Karpas-422 (cell line): ENCODE measurements around the gene C16orf78. TPM values are rescaled to one million over a fixed set of nuclear protein-coding genes. Genes with fewer than 3 reads are reported as not detected.

Experiments
- DNase-seq: peaks from one replicate; pipeline ENCODE4 v3.0.0-alpha.2; 2015
- H2AFZ ChIP-seq: fragments of 200-600 bp; sonication (generic); 2 replicates; pipeline ENCODE4 v1.6.1; 2014; ENCODE audit warnings: antibody characterized with exemption, low read length, mixed read lengths
- H3K27ac ChIP-seq: fragments of 200-600 bp; sonication (generic); 2 replicates; pipeline ENCODE4 v1.5.1; 2014; ENCODE audit warnings: mild to moderate bottlenecking, low read length, moderate library complexity
- H3K27me3 ChIP-seq: fragments of 200-600 bp; sonication (generic); 2 replicates; pipeline ENCODE4 v1.6.1; 2014; ENCODE audit warnings: low read length, mixed read lengths
- H3K36me3 ChIP-seq: fragments of 200-600 bp; sonication (generic); 2 replicates; pipeline ENCODE4 v1.6.1; 2014; ENCODE audit warnings: low read length, mixed read lengths; ENCODE audit not compliant: insufficient read depth
- H3K4me1 ChIP-seq: fragments of 200-600 bp; sonication (generic); 2 replicates; pipeline ENCODE4 v1.6.1; 2014; ENCODE audit warnings: mild to moderate bottlenecking, low read length, mixed read lengths
- H3K4me2 ChIP-seq: fragments of 200-600 bp; sonication (generic); 2 replicates; pipeline ENCODE4 v1.6.1; 2014; ENCODE audit warnings: low read length, low read depth, mild to moderate bottlenecking; ENCODE audit not compliant: poor library complexity, severe bottlenecking
- H3K4me3 ChIP-seq: fragments of 200-600 bp; sonication (generic); 2 replicates; pipeline ENCODE4 v1.5.1; 2014; ENCODE audit warnings: mild to moderate bottlenecking, antibody characterized with exemption, low read length, mixed read lengths
- H3K79me2 ChIP-seq: fragments of 200-600 bp; sonication (generic); 2 replicates; pipeline ENCODE4 v1.6.1; 2014; ENCODE audit warnings: mild to moderate bottlenecking, low read length, mixed read lengths
- H3K9ac ChIP-seq: fragments of 200-600 bp; sonication (generic); 2 replicates; pipeline ENCODE4 v1.6.0; 2014; ENCODE audit warnings: low read length
- H3K9me2 ChIP-seq: fragments of 200-600 bp; sonication (generic), shearing (Covaris generic); replicated peaks from 2 replicates; pipeline ENCODE4 v1.6.0; 2014; ENCODE audit warnings: mild to moderate bottlenecking, low read length, moderate library complexity; ENCODE audit not compliant: insufficient read depth
- H3K9me3 ChIP-seq: fragments of 300-700, 200-600 bp; sonication (generic); 2 replicates; pipeline ENCODE4 v1.6.1; 2014; ENCODE audit warnings: low read length, mixed read lengths
- H4K20me1 ChIP-seq: fragments of 200-600 bp; sonication (generic); 2 replicates; pipeline ENCODE4 v1.6.1; 2014; ENCODE audit warnings: mild to moderate bottlenecking, antibody characterized with exemption, low read length, low read depth; ENCODE audit not compliant: insufficient read depth
- total RNA-seq: library from RNA; depleted of rRNA; stranded (reverse); fragments of >200 nt; shearing (Covaris generic); gene quantifications from 2 replicates; pipeline ENCODE4 v1.2.3, GENCODE V29; 2014; ENCODE audit warnings: low replicate concordance

The C16orf78 gene
- total RNA-seq, 1 experiment from 2014 or later, result not detected

GRCh38 chr16:49365711-49366509 is 7.7 kb upstream of the C16orf78 start:
- Histone ChIP-seq H3K9ac (no peak overlapping the region), H3K36me3 (no peaks in the 10 kb centered on the region), H3K4me2 (no peak overlapping the region), H3K9me2 (no peaks in the 10 kb centered on the region), H3K27me3 (no peaks in the 10 kb centered on the region), H3K9me3 (no peaks in the 10 kb centered on the region), H3K27ac (no peak overlapping the region), H3K79me2 (no peaks in the 10 kb centered on the region), H3K4me1 (peaks cover 25% of the 10 kb centered on the region), H4K20me1 (no peaks in the 10 kb centered on the region), H2AFZ (no peak overlapping the region), H3K4me3 (no peak overlapping the region)
- DNase-seq, result no peak

GRCh38 chr16:49366669-49367068 is 6.9 kb upstream of the C16orf78 start:
- no peaks in the 10 kb centered on the region for H3K36me3 ChIP-seq
- H3K4me3 ChIP-seq, result no peak overlapping the region
- H4K20me1 ChIP-seq, result no peaks in the 10 kb centered on the region
- no peaks in the 10 kb centered on the region for H3K79me2 ChIP-seq
- peak overlapping the region; percentile 33 for H3K4me2 ChIP-seq
- H2AFZ ChIP-seq, result no peak overlapping the region
- no peaks in the 10 kb centered on the region for H3K27me3 ChIP-seq
- H3K4me1 ChIP-seq, result peaks cover 25% of the 10 kb centered on the region
- H3K9ac ChIP-seq, result no peak overlapping the region
- peak overlapping the region; percentile 7; the same call in 1 of the 2 replicates for H3K27ac ChIP-seq
- peak; percentile 56 for DNase-seq
- H3K9me2 ChIP-seq, result no peaks in the 10 kb centered on the region
- no peaks in the 10 kb centered on the region for H3K9me3 ChIP-seq

- Histone ChIP-seq H3K36me3 (no peaks in the 10 kb centered on the region), H3K79me2 (no peaks in the 10 kb centered on the region), H3K4me3 (no peak overlapping the region), H3K9me3 (no peaks in the 10 kb centered on the region), H2AFZ (no peak overlapping the region), H3K4me1 (peaks cover 25% of the 10 kb centered on the region), H3K27me3 (no peaks in the 10 kb centered on the region), H4K20me1 (no peaks in the 10 kb centered on the region), H3K9me2 (no peaks in the 10 kb centered on the region), H3K27ac (no peak overlapping the region), H3K9ac (no peak overlapping the region), H3K4me2 (no peak overlapping the region)
- DNase-seq, result no peak
Measured at GRCh38 chr16:49369651-49370611, 3.7 kb upstream of the C16orf78 start.

- no peak overlapping the region for H3K27ac ChIP-seq
- H3K9me3 ChIP-seq, result no peaks in the 10 kb centered on the region
- H3K27me3 ChIP-seq, result no peaks in the 10 kb centered on the region
- H4K20me1 ChIP-seq, result no peaks in the 10 kb centered on the region
- H3K79me2 ChIP-seq, result no peaks in the 10 kb centered on the region
- no peak for DNase-seq
- no peak overlapping the region for H2AFZ ChIP-seq
- H3K4me3 ChIP-seq, result no peak overlapping the region
- H3K36me3 ChIP-seq, result no peaks in the 10 kb centered on the region
- no peaks in the 10 kb centered on the region for H3K4me1 ChIP-seq
- no peak overlapping the region for H3K4me2 ChIP-seq
- no peak overlapping the region for H3K9ac ChIP-seq
- no peaks in the 10 kb centered on the region for H3K9me2 ChIP-seq
Measured at GRCh38 chr16:49376206-49376605, 2.6 kb downstream of the C16orf78 start.

- Histone ChIP-seq H3K79me2 (no peaks in the 10 kb centered on the region), H3K27ac (no peak overlapping the region), H4K20me1 (no peaks in the 10 kb centered on the region), H3K27me3 (no peaks in the 10 kb centered on the region), H3K4me1 (no peaks in the 10 kb centered on the region), H3K4me3 (no peak overlapping the region), H3K36me3 (no peaks in the 10 kb centered on the region), H3K9me3 (no peaks in the 10 kb centered on the region), H3K9ac (no peak overlapping the region), H3K9me2 (no peaks in the 10 kb centered on the region), H3K4me2 (no peak overlapping the region), H2AFZ (no peak overlapping the region)
- no peak for DNase-seq
Measured at GRCh38 chr16:49377196-49377755, 3.7 kb downstream of the C16orf78 start.

GRCh38 chr16:49378238-49378637 is 4.6 kb downstream of the C16orf78 start:
- H3K27ac ChIP-seq, result no peak overlapping the region
- no peaks in the 10 kb centered on the region for H3K36me3 ChIP-seq
- no peaks in the 10 kb centered on the region for H4K20me1 ChIP-seq
- no peaks in the 10 kb centered on the region for H3K79me2 ChIP-seq
- H3K27me3 ChIP-seq, result no peaks in the 10 kb centered on the region
- no peaks in the 10 kb centered on the region for H3K9me3 ChIP-seq
- DNase-seq, result no peak
- no peak overlapping the region for H3K9ac ChIP-seq
- no peak overlapping the region for H3K4me3 ChIP-seq
- H3K9me2 ChIP-seq, result no peaks in the 10 kb centered on the region
- no peaks in the 10 kb centered on the region for H3K4me1 ChIP-seq
- H2AFZ ChIP-seq, result no peak overlapping the region
- no peak overlapping the region for H3K4me2 ChIP-seq

- Histone ChIP-seq H3K9ac (no peak overlapping the region), H3K9me3 (no peaks in the 10 kb centered on the region), H3K36me3 (no peaks in the 10 kb centered on the region), H2AFZ (no peak overlapping the region), H3K79me2 (no peaks in the 10 kb centered on the region), H4K20me1 (no peaks in the 10 kb centered on the region), H3K4me2 (no peak overlapping the region), H3K4me3 (no peak overlapping the region), H3K27ac (no peak overlapping the region), H3K4me1 (no peaks in the 10 kb centered on the region), H3K9me2 (no peaks in the 10 kb centered on the region), H3K27me3 (no peaks in the 10 kb centered on the region)
- DNase-seq, result no peak
Measured at GRCh38 chr16:49378816-49379215, 5.2 kb downstream of the C16orf78 start.

- Histone ChIP-seq H3K4me1 (no peaks in the 10 kb centered on the region), H2AFZ (no peak overlapping the region), H3K27ac (no peak overlapping the region), H3K9ac (no peak overlapping the region), H4K20me1 (no peaks in the 10 kb centered on the region), H3K27me3 (no peaks in the 10 kb centered on the region), H3K9me2 (no peaks in the 10 kb centered on the region), H3K79me2 (no peaks in the 10 kb centered on the region), H3K36me3 (no peaks in the 10 kb centered on the region), H3K9me3 (no peaks in the 10 kb centered on the region), H3K4me2 (no peak overlapping the region), H3K4me3 (no peak overlapping the region)
- peak; percentile 58 for DNase-seq
Measured at GRCh38 chr16:49382916-49383315, 9.3 kb downstream of the C16orf78 start.
